ENCODE results near the gene UBB. TPM values are rescaled to one million over a fixed set of nuclear protein-coding genes. Genes with fewer than 3 reads are reported as not detected.

UBB gene
- total RNA-seq, 1 experiment from 2014 or later: 1,654 TPM

DNA sequence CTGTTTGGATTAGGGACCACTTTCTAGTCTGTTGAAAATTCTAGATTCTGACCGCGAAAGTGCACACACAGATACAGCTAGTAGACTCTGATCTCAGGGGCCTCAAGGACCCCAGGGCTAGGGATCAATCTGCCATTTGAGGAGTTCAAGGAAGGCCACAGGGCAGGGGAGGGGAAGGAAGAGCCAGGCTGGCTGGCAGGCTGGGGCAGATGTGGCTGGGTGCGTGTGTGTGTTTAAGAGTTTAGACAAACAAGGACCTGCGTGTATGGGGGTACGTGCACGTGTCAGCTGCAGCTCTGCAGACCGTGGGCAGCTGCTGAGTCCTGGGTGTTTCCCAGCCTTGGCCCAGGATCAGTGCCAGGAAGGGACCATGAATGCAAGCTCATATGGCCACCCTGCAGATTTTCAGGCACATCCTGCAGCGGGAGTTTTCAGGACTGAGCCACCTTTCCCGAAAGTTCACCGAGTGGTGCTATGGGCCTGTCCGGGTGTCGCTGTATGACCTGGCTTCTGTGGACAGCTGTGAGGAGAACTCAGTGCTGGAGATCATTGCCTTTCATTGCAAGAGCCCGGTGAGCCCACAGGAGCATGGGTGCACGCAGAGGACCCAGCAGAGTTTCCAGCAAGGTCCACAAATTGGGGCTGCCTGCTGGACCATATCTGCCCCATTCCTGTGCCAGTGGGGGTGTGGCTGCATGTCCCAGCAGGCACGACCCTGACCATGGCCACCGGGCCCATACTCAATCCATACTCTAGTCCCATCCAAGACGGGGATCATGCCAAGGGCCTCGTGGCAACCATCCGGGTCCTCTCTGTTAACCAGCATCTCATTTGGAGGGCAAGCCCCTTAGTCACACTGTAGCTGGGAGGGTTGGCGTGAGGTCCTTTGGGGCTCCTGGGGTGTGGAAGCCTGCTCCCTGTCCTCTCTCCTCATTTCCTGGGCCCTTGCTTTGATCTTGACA, 45.1 kb downstream of the UBB start:
- CTCF ChIA-PET: interaction anchor here (0.5 kb wide), 1 partner anchor 40 kb away, joined by 4 read pairs; no protein-coding TSS in a partner anchor

DNA sequence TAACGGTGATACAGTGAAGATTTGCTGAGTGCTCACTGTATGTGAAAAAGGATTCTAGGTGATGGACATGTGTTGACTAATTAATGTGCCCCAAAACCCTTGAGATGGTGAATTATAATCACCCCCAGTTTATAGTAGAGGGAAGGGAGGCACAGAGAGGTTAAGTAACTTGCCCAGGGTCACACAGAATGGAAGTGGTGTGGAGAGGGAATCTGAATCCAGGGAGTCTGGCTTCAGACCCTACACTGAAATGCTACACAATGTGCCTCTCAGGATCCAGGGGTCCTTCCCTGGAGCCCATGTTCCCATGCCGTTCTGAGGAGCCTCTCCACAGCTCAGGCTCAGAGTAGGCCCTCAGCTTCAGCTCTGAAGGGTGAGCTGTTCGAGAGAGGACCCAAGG, 46.1 kb downstream of the UBB start:
- no peak for TF ChIP-seq TCF7L2 (IDR thresholded peaks at IDR 0.05; ENCODE audit: low read depth, low read length)
- TF ChIP-seq SIN3A (IDR thresholded peaks at IDR 0.05; ENCODE audit: borderline replicate concordance, insufficient read depth, low read depth, low read length): no peak
- TF ChIP-seq, protein P1, sequence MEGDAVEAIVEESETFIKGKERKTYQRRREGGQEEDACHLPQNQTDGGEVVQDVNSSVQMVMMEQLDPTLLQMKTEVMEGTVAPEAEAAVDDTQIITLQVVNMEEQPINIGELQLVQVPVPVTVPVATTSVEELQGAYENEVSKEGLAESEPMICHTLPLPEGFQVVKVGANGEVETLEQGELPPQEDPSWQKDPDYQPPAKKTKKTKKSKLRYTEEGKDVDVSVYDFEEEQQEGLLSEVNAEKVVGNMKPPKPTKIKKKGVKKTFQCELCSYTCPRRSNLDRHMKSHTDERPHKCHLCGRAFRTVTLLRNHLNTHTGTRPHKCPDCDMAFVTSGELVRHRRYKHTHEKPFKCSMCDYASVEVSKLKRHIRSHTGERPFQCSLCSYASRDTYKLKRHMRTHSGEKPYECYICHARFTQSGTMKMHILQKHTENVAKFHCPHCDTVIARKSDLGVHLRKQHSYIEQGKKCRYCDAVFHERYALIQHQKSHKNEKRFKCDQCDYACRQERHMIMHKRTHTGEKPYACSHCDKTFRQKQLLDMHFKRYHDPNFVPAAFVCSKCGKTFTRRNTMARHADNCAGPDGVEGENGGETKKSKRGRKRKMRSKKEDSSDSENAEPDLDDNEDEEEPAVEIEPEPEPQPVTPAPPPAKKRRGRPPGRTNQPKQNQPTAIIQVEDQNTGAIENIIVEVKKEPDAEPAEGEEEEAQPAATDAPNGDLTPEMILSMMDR (IDR thresholded peaks at IDR 0.05): no peak
- TF ChIP-seq, protein P2, sequence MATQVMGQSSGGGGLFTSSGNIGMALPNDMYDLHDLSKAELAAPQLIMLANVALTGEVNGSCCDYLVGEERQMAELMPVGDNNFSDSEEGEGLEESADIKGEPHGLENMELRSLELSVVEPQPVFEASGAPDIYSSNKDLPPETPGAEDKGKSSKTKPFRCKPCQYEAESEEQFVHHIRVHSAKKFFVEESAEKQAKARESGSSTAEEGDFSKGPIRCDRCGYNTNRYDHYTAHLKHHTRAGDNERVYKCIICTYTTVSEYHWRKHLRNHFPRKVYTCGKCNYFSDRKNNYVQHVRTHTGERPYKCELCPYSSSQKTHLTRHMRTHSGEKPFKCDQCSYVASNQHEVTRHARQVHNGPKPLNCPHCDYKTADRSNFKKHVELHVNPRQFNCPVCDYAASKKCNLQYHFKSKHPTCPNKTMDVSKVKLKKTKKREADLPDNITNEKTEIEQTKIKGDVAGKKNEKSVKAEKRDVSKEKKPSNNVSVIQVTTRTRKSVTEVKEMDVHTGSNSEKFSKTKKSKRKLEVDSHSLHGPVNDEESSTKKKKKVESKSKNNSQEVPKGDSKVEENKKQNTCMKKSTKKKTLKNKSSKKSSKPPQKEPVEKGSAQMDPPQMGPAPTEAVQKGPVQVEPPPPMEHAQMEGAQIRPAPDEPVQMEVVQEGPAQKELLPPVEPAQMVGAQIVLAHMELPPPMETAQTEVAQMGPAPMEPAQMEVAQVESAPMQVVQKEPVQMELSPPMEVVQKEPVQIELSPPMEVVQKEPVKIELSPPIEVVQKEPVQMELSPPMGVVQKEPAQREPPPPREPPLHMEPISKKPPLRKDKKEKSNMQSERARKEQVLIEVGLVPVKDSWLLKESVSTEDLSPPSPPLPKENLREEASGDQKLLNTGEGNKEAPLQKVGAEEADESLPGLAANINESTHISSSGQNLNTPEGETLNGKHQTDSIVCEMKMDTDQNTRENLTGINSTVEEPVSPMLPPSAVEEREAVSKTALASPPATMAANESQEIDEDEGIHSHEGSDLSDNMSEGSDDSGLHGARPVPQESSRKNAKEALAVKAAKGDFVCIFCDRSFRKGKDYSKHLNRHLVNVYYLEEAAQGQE (IDR thresholded peaks at IDR 0.05; ENCODE audit: insufficient read depth in 1 of 2, low read depth in 2 of 2, low read length in 1 of 2): no peak
- TF ChIP-seq POLR2AphosphoS5 (IDR thresholded peaks at IDR 0.05; ENCODE audit: low read depth, low read length): no peak
- ChIA-PET POLR2A (no interaction called here), CTCF (interaction anchor here (1.5 kb wide), 1 partner anchor 11 kb away, joined by 6 read pairs; no protein-coding TSS in a partner anchor)
- DNase-seq (ENCODE audit: low read depth, low spot score): no peak
- intact Hi-C loops (cut with micrococcal nuclease; ENCODE audit: unreplicated experiment) (no loop called here), in situ Hi-C loops (cut with HindIII; ENCODE audit: low pct_unique_long_range_greater_than_20kb, low sequenced_read_pairs) (no loop called here)
- no peak overlapping the region for H3K4me3 ChIP-seq (ENCODE audit: low read depth in 2 of 2, low read length in 2 of 2)
- no peak for ATAC-seq
- no peaks in the 10 kb centered on the region for H3K4me1 ChIP-seq (ENCODE audit: control insufficient read depth, insufficient read depth, low read length)
- no peak overlapping the region for H3K27ac ChIP-seq (ENCODE audit: low read length)
- H3K27me3 ChIP-seq (ENCODE audit: control insufficient read depth, insufficient read depth, low read length): no peaks in the 10 kb centered on the region
- no TSS peak for BruUV-seq (replicated peaks)
- H3K36me3 ChIP-seq (ENCODE audit: control insufficient read depth, insufficient read depth, low read length): no peaks in the 10 kb centered on the region
- no peaks in the 10 kb centered on the region for H3K9me3 ChIP-seq (ENCODE audit: control insufficient read depth, insufficient read depth, low read depth, low read length)

More for the DNA sequence above, 45.1 kb downstream of the UBB start:
- ATAC-seq (no peak), DNase-seq (ENCODE audit: low read depth, low spot score) (no peak)
- TF ChIP-seq POLR2AphosphoS5 (IDR thresholded peaks at IDR 0.05; ENCODE audit: low read depth, low read length): no peak
- no peak for TF ChIP-seq SIN3A (IDR thresholded peaks at IDR 0.05; ENCODE audit: borderline replicate concordance, insufficient read depth, low read depth, low read length)
- TF ChIP-seq, protein P1 (IDR thresholded peaks at IDR 0.05): no peak
- TF ChIP-seq, protein P2 (IDR thresholded peaks at IDR 0.05; ENCODE audit: insufficient read depth in 1 of 2, low read depth in 2 of 2, low read length in 1 of 2): no peak
- no peak for TF ChIP-seq TCF7L2 (IDR thresholded peaks at IDR 0.05; ENCODE audit: low read depth, low read length)
- no peak overlapping the region for H3K27ac ChIP-seq (ENCODE audit: low read length)
- no peaks in the 10 kb centered on the region for H3K9me3 ChIP-seq (ENCODE audit: control insufficient read depth, insufficient read depth, low read depth, low read length)
- no peaks in the 10 kb centered on the region for H3K4me1 ChIP-seq (ENCODE audit: control insufficient read depth, insufficient read depth, low read length)
- in situ Hi-C loops (cut with HindIII; ENCODE audit: low pct_unique_long_range_greater_than_20kb, low sequenced_read_pairs) (no loop called here), intact Hi-C loops (cut with micrococcal nuclease; ENCODE audit: unreplicated experiment) (no loop called here)
- H3K27me3 ChIP-seq (ENCODE audit: control insufficient read depth, insufficient read depth, low read length): no peaks in the 10 kb centered on the region
- POLR2A ChIA-PET: no interaction called here
- H3K4me3 ChIP-seq (ENCODE audit: low read depth in 2 of 2, low read length in 2 of 2): no peak overlapping the region
- H3K36me3 ChIP-seq (ENCODE audit: control insufficient read depth, insufficient read depth, low read length): no peaks in the 10 kb centered on the region
- BruUV-seq (replicated peaks): no TSS peak

Measured in Panc1 (cell line).